Activated T-cell treated with anti-CD3 and anti-CD28 coated beads for 4 hours (primary cell): Measurements from ENCODE around the gene SCN3B.

Experiments
- DNase-seq: peaks from one replicate; pipeline ENCODE4 v3.0.0-alpha.2; 2020

SCN3B gene

GRCh38 chr11:123594188-123594901 is 60.1 kb downstream of the SCN3B start:
- no peak for DNase-seq

- DNase-seq: no peak
Measured at GRCh38 chr11:123593570-123593969, 60.9 kb downstream of the SCN3B start.

- DNase-seq: no peak
Measured at GRCh38 chr11:123590296-123590912, 64.0 kb downstream of the SCN3B start.

GRCh38 chr11:123588864-123589262 is 65.6 kb downstream of the SCN3B start:
- no peak for DNase-seq

- DNase-seq: no peak
Measured at GRCh38 chr11:123588117-123588863, 66.1 kb downstream of the SCN3B start.

GRCh38 chr11:123587559-123587958 is 66.9 kb downstream of the SCN3B start:
- DNase-seq: no peak

GRCh38 chr11:123587044-123587443 is 67.4 kb downstream of the SCN3B start:
- no peak for DNase-seq

GRCh38 chr11:123586568-123586967 is 67.9 kb downstream of the SCN3B start:
- no peak for DNase-seq

- no peak for DNase-seq
Measured at GRCh38 chr11:123585706-123586105, 68.7 kb downstream of the SCN3B start.

GRCh38 chr11:123585206-123585605 is 69.2 kb downstream of the SCN3B start:
- no peak for DNase-seq

- DNase-seq: no peak
Measured at GRCh38 chr11:123584737-123585136, 69.7 kb downstream of the SCN3B start.

GRCh38 chr11:123584186-123584585 is 70.2 kb downstream of the SCN3B start:
- DNase-seq: no peak

GRCh38 chr11:123582992-123583504 is 71.4 kb downstream of the SCN3B start:
- DNase-seq: no peak

GRCh38 chr11:123581651-123582399 is 72.6 kb downstream of the SCN3B start:
- DNase-seq: no peak

GRCh38 chr11:123580557-123581275 is 73.7 kb downstream of the SCN3B start:
- DNase-seq: peak; percentile 37

GRCh38 chr11:123580137-123580536 is 74.3 kb downstream of the SCN3B start:
- DNase-seq: no peak

- DNase-seq: no peak
Measured at GRCh38 chr11:123579482-123579812, 75.0 kb downstream of the SCN3B start.
